HG03575 (cell line): ENCODE results near the gene ITGB2.

Source experiments
- ATAC-seq: cut with Tn5 transposase; IDR thresholded peaks from one replicate; pipeline ENCODE4 v1.9.1; 2021; ENCODE audit not compliant: unreplicated experiment, insufficient number of reproducible peaks, low FRiP score; ENCODE audit errors: extremely low read depth

ITGB2 gene

GRCh38 chr21:44845418-44846223, 75.1 kb downstream of the ITGB2 start:
- ATAC-seq, result no peak

- no peak for ATAC-seq
Observed at GRCh38 chr21:44844256-44844655, 76.4 kb downstream of the ITGB2 start.

GRCh38 chr21:44842721-44843445, 77.8 kb downstream of the ITGB2 start:
- no peak for ATAC-seq

GRCh38 chr21:44842087-44842486, 78.6 kb downstream of the ITGB2 start:
- no peak for ATAC-seq

- ATAC-seq, result no peak
Observed at GRCh38 chr21:44840771-44841170, 79.9 kb downstream of the ITGB2 start.

GRCh38 chr21:44838951-44839350, 81.7 kb downstream of the ITGB2 start:
- ATAC-seq, result no peak

- no peak for ATAC-seq
Observed at GRCh38 chr21:44838039-44838895, 82.4 kb downstream of the ITGB2 start.

GRCh38 chr21:44837537-44837936, 83.2 kb downstream of the ITGB2 start:
- ATAC-seq, result no peak

- no peak for ATAC-seq
Observed at GRCh38 chr21:44836666-44837471, 83.8 kb downstream of the ITGB2 start.

- ATAC-seq, result no peak
Observed at GRCh38 chr21:44836349-44836665, 84.4 kb downstream of the ITGB2 start.
